ENCODE measurements around the gene MAB21L3. TPM values are rescaled to one million over a fixed set of nuclear protein-coding genes. Genes with fewer than 3 reads are reported as not detected.

Gene MAB21L3
- total RNA-seq, 1 donor from 2014 or later: 0.18 TPM

- peaks cover 19% of the 10 kb centered on the region for H3K36me3 Mint-ChIP-seq (ENCODE audit: low read depth, unreplicated experiment)
- no peak overlapping the region for H3K27ac Mint-ChIP-seq (ENCODE audit: unreplicated experiment)
- no peaks in the 10 kb centered on the region for H3K4me1 Mint-ChIP-seq (ENCODE audit: unreplicated experiment)
- TF ChIP-seq CTCF (IDR thresholded peaks at IDR 0.05; ENCODE audit: unreplicated experiment): no peak
- peaks cover 2% of the 10 kb centered on the region for H3K27me3 Mint-ChIP-seq (ENCODE audit: unreplicated experiment)
- no peak for DNase-seq (ENCODE audit: low spot score)
- peaks cover 5% of the 10 kb centered on the region for H3K9me3 Mint-ChIP-seq (ENCODE audit: unreplicated experiment)
- H3K4me3 Mint-ChIP-seq (ENCODE audit: unreplicated experiment): no peak overlapping the region
Observed at GRCh38 chr1:116087628-116088027, 23.6 kb upstream of the MAB21L3 start.

- no peak overlapping the region for H3K4me3 Mint-ChIP-seq (ENCODE audit: unreplicated experiment)
Observed at GRCh38 chr1:116089870-116090269, 21.3 kb upstream of the MAB21L3 start.

GRCh38 chr1:116091083-116091482, 20.1 kb upstream of the MAB21L3 start:
- H3K4me1 Mint-ChIP-seq (ENCODE audit: unreplicated experiment): no peaks in the 10 kb centered on the region
- peaks cover 19% of the 10 kb centered on the region for H3K36me3 Mint-ChIP-seq (ENCODE audit: low read depth, unreplicated experiment)
- H3K9me3 Mint-ChIP-seq (ENCODE audit: unreplicated experiment): peaks cover 5% of the 10 kb centered on the region
- H3K4me3 Mint-ChIP-seq (ENCODE audit: unreplicated experiment): no peak overlapping the region
- no peak for DNase-seq (ENCODE audit: low spot score)
- no peak overlapping the region for H3K27ac Mint-ChIP-seq (ENCODE audit: unreplicated experiment)
- peaks cover 2% of the 10 kb centered on the region for H3K27me3 Mint-ChIP-seq (ENCODE audit: unreplicated experiment)
- TF ChIP-seq CTCF (IDR thresholded peaks at IDR 0.05; ENCODE audit: unreplicated experiment): no peak

More at GRCh38 chr1:116089870-116090269, 21.3 kb upstream of the MAB21L3 start:
- Mint-ChIP-seq H3K27ac (ENCODE audit: unreplicated experiment) (no peak overlapping the region), H3K9me3 (ENCODE audit: unreplicated experiment) (peaks cover 5% of the 10 kb centered on the region), H3K36me3 (ENCODE audit: low read depth, unreplicated experiment) (peaks cover 19% of the 10 kb centered on the region), H3K4me1 (ENCODE audit: unreplicated experiment) (no peaks in the 10 kb centered on the region), H3K27me3 (ENCODE audit: unreplicated experiment) (peaks cover 2% of the 10 kb centered on the region)
- DNase-seq (ENCODE audit: low spot score): no peak
- no peak for TF ChIP-seq CTCF (IDR thresholded peaks at IDR 0.05; ENCODE audit: unreplicated experiment)

GRCh38 chr1:116092752-116093489, 18.3 kb upstream of the MAB21L3 start:
- Mint-ChIP-seq H3K4me3 (ENCODE audit: unreplicated experiment) (no peak overlapping the region), H3K4me1 (ENCODE audit: unreplicated experiment) (no peaks in the 10 kb centered on the region), H3K27ac (ENCODE audit: unreplicated experiment) (no peak overlapping the region), H3K27me3 (ENCODE audit: unreplicated experiment) (peaks cover 2% of the 10 kb centered on the region), H3K9me3 (ENCODE audit: unreplicated experiment) (peaks cover 5% of the 10 kb centered on the region), H3K36me3 (ENCODE audit: low read depth, unreplicated experiment) (peaks cover 19% of the 10 kb centered on the region)
- TF ChIP-seq CTCF (IDR thresholded peaks at IDR 0.05; ENCODE audit: unreplicated experiment): no peak
- DNase-seq (ENCODE audit: low spot score): no peak

GRCh38 chr1:116095027-116095426, 16.2 kb upstream of the MAB21L3 start:
- no peak for TF ChIP-seq CTCF (IDR thresholded peaks at IDR 0.05; ENCODE audit: unreplicated experiment)
- peaks cover 10% of the 10 kb centered on the region for H3K36me3 Mint-ChIP-seq (ENCODE audit: low read depth, unreplicated experiment)
- no peak overlapping the region for H3K27ac Mint-ChIP-seq (ENCODE audit: unreplicated experiment)
- no peak for DNase-seq (ENCODE audit: low spot score)
- peak overlapping the region; percentile 56 for H3K4me3 Mint-ChIP-seq (ENCODE audit: unreplicated experiment)
- no peaks in the 10 kb centered on the region for H3K4me1 Mint-ChIP-seq (ENCODE audit: unreplicated experiment)
- peaks cover 3% of the 10 kb centered on the region for H3K9me3 Mint-ChIP-seq (ENCODE audit: unreplicated experiment)
- no peaks in the 10 kb centered on the region for H3K27me3 Mint-ChIP-seq (ENCODE audit: unreplicated experiment)

Measured in endothelial cell (in vitro differentiated cells).